Activated CD4-positive, alpha-beta T cell treated with anti-CD3 and anti-CD28 coated beads, Interleukin-2, Interleukin-4, amounts not matched to agents 100 ng/mL and 50 ng/mL, durations not matched to agents 16 hours and 8 hours (primary cell): ENCODE results near the gene NR6A1.

ENCODE experiments used
- DNase-seq: peaks from one replicate; pipeline ENCODE4 v3.0.0-alpha.2; 2020; ENCODE audit warnings: low spot score

Gene NR6A1

DNA sequence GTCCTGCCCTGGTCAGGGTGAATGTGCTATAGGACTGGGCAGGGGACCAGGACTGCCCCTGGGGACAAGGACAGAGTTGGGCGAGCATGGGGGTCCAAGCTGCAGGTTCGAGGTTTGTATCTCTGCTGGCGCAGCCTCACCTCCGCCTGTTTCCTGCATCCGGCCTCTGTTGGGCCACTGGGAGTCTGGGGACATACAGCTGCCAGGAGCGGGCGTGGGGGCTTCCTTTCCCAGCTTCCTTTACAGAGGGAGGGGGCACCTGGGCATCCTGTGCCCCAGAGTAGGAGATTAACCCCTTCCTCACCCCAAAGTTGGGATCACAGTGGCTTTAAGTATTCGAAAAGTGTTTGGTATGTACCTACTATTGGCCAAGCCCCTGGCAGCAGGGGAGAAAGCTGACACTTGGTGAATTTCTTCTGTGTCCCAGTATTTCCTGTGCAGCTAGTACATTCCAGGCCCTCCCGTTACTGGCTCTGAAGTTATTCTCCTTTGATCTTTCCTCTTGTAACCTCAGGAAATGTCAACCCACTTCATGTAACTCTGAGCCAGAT is 24.8 kb upstream of the NR6A1 start:
- DNase-seq, result no peak

DNA sequence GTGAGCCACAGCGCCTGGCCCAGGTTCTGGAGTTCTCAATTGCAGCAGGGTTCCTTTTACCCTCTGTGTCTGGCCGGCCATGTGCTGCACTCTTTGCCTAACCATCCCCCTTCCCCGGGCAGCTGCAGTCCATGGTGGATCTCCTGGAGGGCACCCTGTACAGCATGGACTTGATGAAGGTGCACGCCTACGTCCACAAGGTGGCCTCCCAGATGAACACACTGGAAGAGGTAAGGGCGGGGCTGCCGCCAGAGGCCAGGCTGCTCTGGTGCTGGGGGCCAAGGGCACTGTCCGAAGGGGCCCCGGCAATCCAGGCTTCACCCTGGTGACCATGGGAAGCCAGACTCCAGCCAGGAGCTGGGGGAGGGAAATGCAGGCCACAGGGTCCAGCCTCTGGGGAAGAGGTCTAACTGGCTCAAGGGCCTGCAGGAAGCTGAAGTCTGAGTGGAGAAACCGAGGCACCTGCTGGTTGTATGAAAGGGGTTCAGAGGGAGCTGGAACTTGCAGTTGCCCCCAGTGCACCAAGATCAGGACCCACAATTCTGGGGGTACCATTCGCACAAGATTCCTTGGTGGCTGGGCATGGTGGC is 23.9 kb upstream of the NR6A1 start:
- no peak for DNase-seq

DNA sequence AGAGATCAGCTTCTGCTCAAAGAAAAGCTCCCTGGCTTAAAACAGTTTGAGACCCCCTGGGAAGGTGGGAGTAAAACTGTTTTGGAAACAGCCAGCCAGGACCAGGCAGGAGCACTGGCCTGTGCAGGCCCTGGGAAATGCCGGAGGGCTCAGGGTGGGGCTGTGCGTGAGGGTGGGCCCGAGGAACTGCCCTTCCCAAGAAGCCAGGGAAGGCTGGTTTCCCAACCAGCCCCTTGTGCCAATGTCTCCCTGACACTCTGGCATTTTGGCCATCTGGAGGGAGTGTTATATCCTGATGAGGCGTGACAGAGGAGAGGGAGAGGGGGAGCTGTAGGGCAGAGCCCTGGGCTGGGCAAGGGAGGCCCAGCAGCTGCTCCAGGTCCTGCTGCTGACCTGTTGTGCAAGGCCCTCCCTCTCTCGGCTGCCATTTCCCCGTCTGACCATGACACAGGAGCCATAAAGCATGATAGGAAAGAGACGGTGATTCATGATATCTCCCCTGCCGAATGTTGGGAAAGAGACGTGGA is 22.0 kb upstream of the NR6A1 start:
- no peak for DNase-seq

DNA sequence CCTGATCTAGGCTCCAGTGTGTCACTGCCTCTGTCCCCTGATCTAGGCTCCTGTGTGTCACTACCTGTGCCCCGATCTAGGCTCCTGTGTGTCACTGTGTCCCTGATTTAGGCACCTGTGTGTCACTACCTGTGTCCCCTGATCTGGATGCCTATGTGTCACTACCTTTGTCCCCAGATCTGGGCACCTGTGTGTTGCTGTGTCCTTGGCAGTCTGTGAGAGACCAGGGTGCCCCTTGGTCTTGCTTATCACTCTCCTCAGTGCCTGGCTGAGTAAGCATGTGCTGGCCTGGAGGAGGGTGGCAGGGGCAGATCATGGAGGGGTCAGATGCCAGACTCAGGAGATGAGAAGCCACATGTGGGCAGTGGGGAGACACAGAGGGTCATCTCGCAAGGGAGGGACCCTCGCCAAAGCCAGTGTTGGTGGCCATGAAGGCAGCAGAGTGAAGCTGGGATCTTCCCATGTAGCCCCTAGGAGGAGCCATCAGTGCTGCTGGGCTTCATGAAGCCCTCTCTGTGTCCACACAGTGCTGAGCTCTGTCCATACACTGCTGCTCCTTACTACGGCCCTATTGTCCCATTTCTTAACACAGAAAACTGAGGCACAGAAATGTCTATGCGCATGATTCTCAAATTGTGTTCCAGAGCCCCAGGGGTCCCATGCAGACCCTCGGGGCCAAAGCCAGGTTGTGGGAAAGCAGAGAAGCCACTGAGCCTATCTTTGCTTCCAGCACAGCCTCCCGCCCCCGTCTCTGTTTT is 21.3 kb upstream of the NR6A1 start:
- no peak for DNase-seq

DNA sequence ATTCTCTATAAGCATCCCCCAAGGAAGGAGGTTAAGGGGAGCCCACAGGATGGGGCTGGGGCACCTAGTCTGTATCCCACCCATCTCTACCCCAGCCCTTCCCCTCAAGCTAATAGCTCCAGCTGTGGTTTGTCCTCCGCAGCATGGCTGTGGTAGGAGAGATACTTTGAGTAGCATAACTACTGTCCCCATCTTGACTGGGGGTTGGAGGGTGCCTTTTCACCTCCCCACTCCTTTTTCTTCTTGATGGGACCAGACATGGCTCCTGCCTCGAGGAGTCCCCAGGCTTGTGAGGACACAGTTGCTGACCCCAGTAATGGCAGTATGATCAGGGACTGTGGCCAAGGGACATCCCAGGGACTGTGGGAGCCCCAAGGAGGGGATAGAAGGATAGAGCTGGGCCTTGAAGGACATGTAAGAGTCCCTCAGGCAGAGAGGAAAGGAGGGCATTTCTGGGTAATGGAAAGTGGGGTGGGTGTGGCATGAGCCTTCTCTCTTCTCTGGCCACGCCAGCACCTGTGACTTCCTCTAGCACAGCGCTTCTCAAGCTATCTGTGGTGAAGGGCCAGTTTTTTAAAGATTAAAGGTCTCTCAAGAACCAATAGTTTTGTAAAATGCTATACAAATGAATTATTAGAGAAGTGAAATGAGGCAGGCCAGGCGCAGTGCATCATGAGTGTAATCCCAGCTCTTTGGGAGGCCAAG is 19.8 kb upstream of the NR6A1 start:
- DNase-seq, result no peak

DNA sequence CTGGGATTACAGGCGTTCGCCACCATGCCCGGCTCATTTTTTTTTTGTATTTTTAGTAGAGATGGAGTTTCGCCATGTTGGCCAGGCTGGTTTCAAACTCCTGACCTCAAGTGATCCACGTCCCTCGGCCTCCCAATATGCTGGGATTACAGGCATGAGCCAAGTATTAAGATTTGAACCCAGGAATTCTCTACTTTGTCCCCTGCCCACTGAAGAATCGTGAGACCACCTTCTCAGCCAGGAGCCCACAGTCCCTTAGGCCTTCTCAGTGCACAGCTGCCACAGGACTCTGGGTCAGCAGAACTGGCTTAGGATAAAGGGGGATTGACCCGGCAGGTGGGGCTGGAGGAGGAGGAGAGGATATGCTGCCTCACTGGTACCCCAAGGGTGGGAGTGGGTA is 19.2 kb upstream of the NR6A1 start:
- no peak for DNase-seq

DNA sequence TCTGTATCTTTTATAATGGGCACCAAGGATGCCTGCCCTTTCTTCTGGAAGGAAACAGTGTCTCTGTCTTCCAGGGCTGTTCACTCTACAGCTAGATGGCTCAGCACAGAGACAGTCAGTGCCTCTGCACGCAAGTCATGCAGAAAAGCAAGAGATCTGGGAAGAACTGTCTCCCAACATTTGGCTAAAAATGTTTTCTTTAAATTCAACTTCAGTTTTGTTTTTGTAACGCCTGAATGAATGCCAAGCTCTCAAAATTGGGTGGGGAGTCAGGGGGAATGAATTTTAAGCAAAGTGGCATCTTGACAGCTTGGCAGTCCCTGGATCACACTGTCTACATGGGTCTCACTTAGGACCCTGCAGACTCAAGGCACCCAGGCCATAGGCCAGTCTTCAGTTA is 18.4 kb upstream of the NR6A1 start:
- DNase-seq, result no peak

DNA sequence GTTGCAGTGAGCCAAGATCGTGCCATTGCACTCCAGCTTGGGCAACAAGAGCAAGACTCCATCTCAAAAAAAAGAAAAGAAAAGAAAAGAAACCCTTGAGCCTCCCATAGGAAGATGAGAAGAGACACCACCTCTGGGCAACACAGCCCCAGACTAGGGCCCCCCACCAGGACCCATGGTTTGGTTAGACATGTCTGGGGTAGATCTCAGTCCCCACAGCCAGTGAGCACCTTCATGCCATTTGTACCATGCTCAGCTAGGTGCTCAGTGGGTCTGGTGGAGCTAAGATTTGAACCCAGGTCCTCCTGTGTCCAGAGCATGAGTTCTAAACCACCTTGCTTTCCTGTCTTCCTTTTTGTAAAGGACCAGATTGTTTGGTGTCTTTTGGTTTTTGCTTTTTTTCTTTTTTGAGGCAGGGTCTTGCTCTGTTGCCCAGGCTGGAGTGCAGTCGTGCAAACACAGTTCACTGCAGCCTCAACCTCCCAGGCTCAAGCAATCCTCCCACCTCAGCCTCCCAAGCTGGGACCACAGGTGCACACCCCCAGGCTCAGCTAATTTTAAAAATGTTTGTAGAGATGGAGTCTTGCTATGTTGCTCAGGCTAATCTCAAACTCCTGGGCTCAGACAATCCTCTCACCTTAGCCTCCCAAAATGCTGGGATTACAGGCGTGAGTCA is 17.6 kb upstream of the NR6A1 start:
- no peak for DNase-seq

DNA sequence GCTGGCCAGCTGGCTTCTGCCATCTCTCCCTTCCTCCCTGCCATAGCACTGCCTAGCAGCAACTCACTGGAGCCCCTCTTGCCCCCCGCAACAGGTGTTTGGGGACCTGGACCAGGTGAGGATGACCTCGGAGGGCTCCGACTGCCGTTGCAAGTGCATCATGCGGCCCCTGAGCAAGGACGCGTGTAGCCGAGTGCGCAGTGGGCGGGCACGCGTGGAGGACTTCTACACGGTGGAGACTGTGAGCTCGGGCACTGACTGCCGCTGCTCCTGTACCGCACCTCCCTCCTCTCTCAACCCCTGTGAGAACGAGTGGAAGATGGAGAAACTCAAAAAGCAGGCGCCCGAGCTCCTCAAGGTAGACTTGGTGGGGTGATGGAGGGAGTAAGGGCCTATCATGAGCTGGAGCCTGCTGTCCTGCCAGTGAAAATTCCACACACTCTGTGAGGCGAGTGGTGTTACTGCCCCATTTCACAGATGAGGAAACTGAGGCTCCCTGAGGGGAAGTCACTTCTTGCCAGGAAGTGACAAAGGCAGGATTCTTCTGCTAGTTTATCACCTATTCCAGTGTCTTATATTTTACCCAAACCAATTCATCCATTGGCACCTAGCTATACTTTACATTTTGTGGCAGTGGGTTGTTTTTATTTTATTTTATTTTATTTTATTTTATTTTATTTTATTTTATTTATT is 15.9 kb upstream of the NR6A1 start:
- DNase-seq, result no peak

DNA sequence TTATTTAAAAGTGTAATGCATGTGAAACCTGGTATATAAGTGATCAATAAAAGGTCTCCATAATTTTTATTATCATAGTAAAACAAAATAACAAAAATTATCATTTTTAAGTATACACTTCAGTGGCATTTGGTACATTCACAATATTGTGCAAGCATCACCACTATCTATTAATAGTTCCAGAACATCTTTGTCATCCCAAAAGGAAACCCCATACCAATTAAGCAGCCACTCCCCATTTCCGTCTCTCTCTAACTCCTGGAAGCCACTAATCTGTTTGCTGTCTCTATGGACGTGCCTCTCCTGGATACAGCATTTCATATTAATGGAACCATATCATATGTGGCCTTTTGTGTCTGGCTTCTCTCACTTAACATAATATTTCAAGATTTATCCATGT is 13.4 kb upstream of the NR6A1 start:
- no peak for DNase-seq

DNA sequence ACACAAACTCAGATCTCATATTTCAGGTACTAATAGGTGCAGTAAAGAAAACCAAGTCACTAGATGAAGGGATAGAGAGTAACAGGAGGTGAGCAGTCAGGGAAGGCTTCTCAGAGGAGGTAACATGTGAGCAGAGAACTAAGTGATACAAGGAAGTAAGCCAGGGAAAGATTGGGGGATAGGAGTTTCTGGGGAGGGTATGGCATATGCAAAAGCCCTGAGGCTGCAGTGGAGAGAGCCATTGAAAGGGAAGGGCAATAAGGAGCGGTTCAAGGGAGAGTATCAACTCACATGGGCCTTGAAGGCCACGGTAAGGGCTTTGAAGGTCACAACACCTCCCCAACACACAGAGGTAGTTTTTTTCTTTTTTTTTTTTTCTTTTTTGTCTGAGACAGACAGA is 12.7 kb upstream of the NR6A1 start:
- DNase-seq, result no peak

DNA sequence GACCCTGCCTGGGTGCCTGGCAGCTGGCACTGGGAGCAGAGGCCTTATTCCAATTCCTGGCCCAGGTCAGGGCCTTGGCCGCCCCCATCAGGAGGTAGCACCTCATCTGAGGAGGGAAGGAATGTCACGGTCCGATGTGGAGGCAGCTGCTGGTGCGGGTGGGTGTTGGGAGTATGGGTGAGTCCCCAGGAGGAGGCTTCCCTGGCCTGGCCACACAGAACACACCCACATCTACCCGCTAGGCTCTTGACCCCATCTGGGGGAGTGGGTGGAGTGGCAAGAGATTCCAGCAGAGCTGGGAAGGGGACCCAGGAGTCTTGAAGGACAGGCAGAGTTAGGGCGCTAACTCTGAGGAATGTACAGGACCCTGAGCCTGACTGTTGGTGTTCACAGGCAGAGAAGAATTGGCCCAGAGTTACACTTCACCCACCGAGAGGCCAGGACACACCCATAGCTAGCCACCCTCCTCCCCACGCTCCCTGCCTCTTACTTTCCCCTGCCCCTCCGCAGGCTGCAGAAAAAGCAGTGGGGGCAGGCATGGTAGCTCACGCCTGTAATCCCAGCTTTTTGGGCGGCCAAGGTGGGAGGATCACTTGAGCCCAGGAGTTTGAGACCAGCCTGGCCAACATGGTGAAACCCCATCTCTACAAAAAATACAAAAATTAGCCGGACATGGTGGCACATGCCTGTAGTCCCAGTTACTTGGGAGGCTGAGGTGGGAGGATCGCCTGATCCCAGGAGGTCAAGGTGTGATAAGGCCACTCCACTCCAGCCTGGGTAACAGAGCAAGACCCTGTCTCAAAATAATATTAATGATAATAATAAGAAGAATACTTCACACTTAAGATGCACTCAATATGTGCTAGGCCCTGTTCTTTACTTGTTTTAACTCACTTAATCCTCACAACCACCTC is 11.8 kb upstream of the NR6A1 start:
- no peak for DNase-seq

DNA sequence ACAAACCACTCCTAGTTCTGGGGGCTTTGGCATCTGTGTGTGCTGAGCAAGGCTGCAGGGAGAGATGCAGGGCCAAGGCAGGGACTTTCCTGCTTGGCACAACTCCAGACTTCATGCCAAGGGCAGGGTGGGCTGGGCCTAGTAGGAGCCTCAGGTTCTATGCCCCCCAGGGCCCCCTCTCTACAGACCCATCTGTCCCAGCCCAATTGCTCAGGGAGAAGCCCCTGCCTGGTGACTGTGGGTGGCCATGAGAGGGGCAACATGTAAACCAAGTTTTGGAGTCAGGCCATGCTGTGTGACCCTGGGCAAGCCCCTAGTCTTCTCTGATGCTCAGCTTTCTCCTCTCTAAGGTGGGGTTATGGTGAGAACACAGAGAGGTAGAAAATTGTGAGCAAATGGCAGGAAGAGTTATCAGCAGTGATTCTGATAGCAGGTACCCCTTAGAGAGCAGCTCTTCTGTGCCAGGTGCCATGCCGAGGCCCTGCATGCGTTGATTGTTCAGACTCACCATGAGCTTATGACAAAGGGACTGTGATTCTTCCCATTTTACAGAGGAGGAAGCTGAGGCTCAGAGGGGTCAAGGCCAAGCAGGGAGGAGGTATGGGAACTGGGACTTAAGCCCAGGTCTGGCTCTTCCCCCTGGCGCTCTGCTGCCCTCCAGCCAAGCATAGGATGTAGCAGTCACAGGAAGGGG is 11.0 kb upstream of the NR6A1 start:
- no peak for DNase-seq

DNA sequence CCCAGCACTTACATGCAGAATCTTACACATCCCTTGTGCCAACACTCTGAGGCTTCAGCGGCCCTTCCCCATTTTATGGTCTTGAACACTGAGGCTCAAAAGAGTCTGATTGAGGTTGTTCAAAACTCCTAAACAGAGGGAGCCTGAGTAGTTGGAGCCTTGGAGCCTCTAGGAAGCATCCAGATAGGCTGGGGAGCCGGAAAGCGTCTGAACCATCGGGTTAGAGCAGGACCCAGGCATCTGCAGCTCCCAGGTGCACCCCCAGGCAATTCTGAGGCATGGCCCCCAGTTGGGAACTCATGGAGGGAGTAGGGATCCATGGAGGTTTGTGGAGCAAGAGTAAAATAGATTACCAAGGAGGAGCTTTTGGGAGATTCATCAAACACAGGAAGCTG is 9.6 kb upstream of the NR6A1 start:
- no peak for DNase-seq

DNA sequence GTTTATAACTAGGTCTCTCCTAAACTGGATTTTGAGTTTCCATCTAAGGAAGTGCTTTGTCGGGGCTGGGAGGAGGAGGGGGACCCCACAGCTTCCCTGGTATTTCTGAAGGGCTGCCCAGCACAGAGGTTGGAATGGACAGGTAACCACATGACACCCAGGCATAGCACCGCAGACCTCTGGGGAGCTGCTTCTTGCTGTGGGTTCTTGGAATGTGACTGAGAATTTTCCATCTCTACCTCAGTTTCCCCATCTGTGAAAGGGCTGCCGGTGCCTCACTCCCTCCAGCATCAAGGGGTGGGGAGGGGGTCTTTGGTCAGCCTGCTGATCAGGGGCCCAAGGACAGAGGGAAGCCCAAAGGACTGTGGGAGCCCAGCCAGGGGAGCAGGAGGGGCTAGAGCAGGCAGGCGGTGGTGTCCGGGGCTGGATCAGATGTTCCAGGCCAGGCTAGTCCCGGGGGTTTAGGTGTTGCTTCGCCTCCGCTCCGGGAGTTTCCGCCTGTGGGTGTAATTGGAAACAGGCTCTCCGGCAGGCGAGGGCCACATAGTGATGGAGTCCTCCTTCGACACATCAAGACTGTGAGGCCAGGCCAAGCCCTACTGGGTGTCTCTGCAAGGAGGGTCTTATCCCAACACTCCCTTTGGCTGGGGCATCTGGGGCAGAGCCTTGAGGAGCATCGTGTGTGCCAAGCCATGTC is 9.1 kb upstream of the NR6A1 start:
- no peak for DNase-seq

DNA sequence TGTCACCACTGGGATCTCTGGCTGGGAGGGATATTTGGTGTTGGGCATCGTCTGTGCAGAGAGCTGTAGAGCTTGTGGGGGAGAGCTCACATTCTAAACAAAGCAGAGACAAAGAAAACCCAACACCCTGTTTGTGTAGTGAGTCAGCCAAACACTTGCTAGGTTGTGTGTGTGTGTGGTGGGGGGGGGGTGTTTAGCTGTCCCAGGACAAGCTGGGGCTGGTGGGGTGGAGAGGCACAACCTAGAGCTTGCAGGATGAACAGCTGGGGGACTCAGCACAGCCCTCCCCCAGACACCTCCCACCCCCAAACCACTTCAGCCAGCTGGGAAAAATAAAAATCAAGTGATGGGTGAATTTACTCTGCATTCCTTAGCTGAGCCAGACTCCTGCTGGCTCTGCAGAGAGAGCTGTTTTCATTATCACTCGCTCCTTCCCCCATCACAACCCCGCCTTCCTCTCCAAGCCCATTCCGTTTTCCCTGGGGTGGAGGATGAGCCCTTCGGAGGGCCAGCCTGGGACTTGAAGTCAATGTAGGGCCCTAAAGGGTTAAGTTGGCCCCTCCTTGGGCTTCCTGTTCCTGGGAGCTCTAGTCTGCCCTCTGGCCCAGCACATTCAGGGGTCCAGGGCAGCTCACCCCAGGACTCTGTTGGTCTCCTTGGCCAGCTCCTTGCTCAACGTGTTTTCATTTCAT is 8.4 kb upstream of the NR6A1 start:
- no peak for DNase-seq

DNA sequence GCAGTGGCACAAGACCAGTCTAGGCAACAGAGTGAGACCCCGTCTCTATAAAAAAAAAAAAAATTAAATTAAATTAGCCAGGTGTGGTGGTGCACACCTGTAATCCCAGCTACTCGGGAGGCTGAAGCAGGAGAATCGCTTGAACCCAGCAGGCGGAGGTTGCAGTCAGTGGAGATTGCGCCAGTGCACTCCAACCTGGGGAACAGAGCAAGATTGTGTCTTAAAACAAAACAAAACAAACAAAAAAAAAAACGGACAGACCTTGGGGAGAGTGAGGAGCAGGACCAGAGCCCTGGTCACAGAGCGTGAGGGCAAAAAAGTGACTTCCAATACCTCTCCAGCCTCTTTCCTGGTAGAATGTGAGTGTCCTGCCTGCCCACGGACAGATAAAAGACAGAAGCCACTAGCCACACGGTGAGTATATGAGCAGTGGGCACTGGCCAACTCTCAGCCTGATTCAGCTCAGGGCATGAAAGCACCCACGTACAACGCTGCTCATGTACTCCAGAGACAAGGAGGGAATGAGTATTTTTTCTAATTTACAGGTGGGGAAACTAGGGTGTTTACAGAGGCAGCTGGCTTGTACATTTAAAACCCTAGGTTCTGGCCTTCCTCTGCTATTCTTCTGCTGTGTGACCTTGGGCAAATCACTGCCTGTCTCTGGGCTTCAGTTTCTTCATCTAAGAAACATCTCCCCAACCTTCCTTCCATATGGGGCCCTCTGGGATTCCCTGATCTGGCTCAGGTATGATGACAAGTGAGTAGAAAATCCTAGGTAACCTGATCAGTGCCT is 7.7 kb upstream of the NR6A1 start:
- no peak for DNase-seq
